GM18499 (cell line): ENCODE results near the gene MAGI2.
"Not testable (repeated sequence)": the region's sequence is repeated elsewhere in the genome, so short reads cannot be mapped to it uniquely, and the experiment has no call there.

Source experiments
- ATAC-seq: cut with Tn5 transposase; IDR thresholded peaks from one replicate; pipeline ENCODE4 v1.9.1; 2021; ENCODE audit warnings: moderate number of reproducible peaks; ENCODE audit not compliant: insufficient read depth, unreplicated experiment

The MAGI2 gene

GRCh38 chr7:79452495-79453265 is 787 bp downstream of the MAGI2 start:
- ATAC-seq = no peak

GRCh38 chr7:79452032-79452494 is 1.4 kb downstream of the MAGI2 start:
- ATAC-seq = no peak

GRCh38 chr7:79451580-79451979 is 1.9 kb downstream of the MAGI2 start:
- ATAC-seq = no peak

- not testable (repeated sequence) for ATAC-seq
Measured at GRCh38 chr7:79442766-79443165, 10.7 kb downstream of the MAGI2 start.

- no peak for ATAC-seq
Measured at GRCh38 chr7:79436378-79436777, 17.1 kb downstream of the MAGI2 start.

GRCh38 chr7:79434867-79435266 is 18.6 kb downstream of the MAGI2 start:
- ATAC-seq = no peak

GRCh38 chr7:79434098-79434497 is 19.4 kb downstream of the MAGI2 start:
- no peak for ATAC-seq

GRCh38 chr7:79430391-79430790 is 23.1 kb downstream of the MAGI2 start:
- no peak for ATAC-seq

GRCh38 chr7:79425665-79426064 is 27.8 kb downstream of the MAGI2 start:
- no peak for ATAC-seq

- ATAC-seq = no peak
Measured at GRCh38 chr7:79421751-79422150, 31.7 kb downstream of the MAGI2 start.

GRCh38 chr7:79420464-79420863 is 33.0 kb downstream of the MAGI2 start:
- no peak for ATAC-seq

- ATAC-seq = no peak
Measured at GRCh38 chr7:79414910-79415309, 38.6 kb downstream of the MAGI2 start.

- ATAC-seq = no peak
Measured at GRCh38 chr7:79412915-79413314, 40.6 kb downstream of the MAGI2 start.

- ATAC-seq = no peak
Measured at GRCh38 chr7:79412438-79412837, 41.0 kb downstream of the MAGI2 start.

- no peak for ATAC-seq
Measured at GRCh38 chr7:79410345-79410744, 43.1 kb downstream of the MAGI2 start.

- no peak for ATAC-seq
Measured at GRCh38 chr7:79407351-79407750, 46.1 kb downstream of the MAGI2 start.

- no peak for ATAC-seq
Measured at GRCh38 chr7:79406371-79406770, 47.1 kb downstream of the MAGI2 start.

GRCh38 chr7:79405368-79405767 is 48.1 kb downstream of the MAGI2 start:
- no peak for ATAC-seq

GRCh38 chr7:79403879-79404278 is 49.6 kb downstream of the MAGI2 start:
- no peak for ATAC-seq

GRCh38 chr7:79403451-79403850 is 50.0 kb downstream of the MAGI2 start:
- ATAC-seq = no peak

- no peak for ATAC-seq
Measured at GRCh38 chr7:79401254-79401653, 52.2 kb downstream of the MAGI2 start.

- ATAC-seq = no peak
Measured at GRCh38 chr7:79400222-79400621, 53.2 kb downstream of the MAGI2 start.
